IMR-90 (cell line): ENCODE data around the gene PAFAH2. TPM values are rescaled to one million over a fixed set of nuclear protein-coding genes. Genes with fewer than 3 reads are reported as not detected.
A peak's percentile ranks its signal among the peaks of the same experiment; 100 is the strongest.

Source experiments
- ATAC-seq: fragments of 200-7000 bp; cut with Tn5 transposase; 2 replicates; pipeline ENCODE4 v1.9.1; 2020; ENCODE audit warnings: low read depth, mild to moderate bottlenecking, moderate library complexity
- BruUV-seq: library from RNA; stranded (reverse); fragments of 400-500 nt; replicated peaks from 2 replicates; lab custom pipeline; 2021; lab: Mats Ljungman, UMichigan
- CTCF ChIA-PET: fragments of 300-600 bp; formaldehyde crosslinking; extraction: SDS; loops from one replicate; lab custom pipeline; 2021; ENCODE audit warnings: antibody characterized with exemption; lab: Yijun Ruan, JAX
- POLR2A ChIA-PET: fragments of 300-600 bp; sonication (Branson Sonifier 250); formaldehyde crosslinking; loops from one replicate; lab custom pipeline; 2022; ENCODE audit warnings: antibody characterized with exemption; ENCODE audit not compliant: unreplicated experiment; lab: Charles Lee
- DNase-seq: peaks from one replicate; pipeline ENCODE4 v3.0.0; 2013
- H2AFZ ChIP-seq: replicated peaks from 2 replicates; pipeline ENCODE3; 2013; ENCODE audit warnings: low read length, mild to moderate bottlenecking; ENCODE audit not compliant: poor library complexity
- H2AK5ac ChIP-seq: 2 replicates; pipeline ENCODE4 v1.6.1; 2013; ENCODE audit warnings: low read depth, low read length, inconsistent platforms
- H2AK9ac ChIP-seq: replicated peaks from 2 replicates; pipeline ENCODE3; 2013; ENCODE audit warnings: mild to moderate bottlenecking, low read depth, low read length, moderate library complexity; ENCODE audit not compliant: poor library complexity
- H2BK120ac ChIP-seq: 2 replicates; pipeline ENCODE4 v1.6.1; 2013; ENCODE audit warnings: low read depth, low read length, inconsistent platforms
- H2BK15ac ChIP-seq: 3 replicates; pipeline ENCODE4 v1.6.1; 2013; ENCODE audit warnings: low read depth, low read length, inconsistent platforms
- H2BK20ac ChIP-seq: 2 replicates; pipeline ENCODE4 v1.6.1; 2013; ENCODE audit warnings: low read depth, mild to moderate bottlenecking, inconsistent platforms, low read length, moderate library complexity
- H2BK5ac ChIP-seq: 2 replicates; pipeline ENCODE4 v1.6.1; 2013; ENCODE audit warnings: mild to moderate bottlenecking, low read depth, low read length, inconsistent platforms; ENCODE audit not compliant: poor library complexity, severe bottlenecking
- H3K14ac ChIP-seq: replicated peaks from 2 replicates; pipeline ENCODE4 v1.6.1; 2013; ENCODE audit warnings: low read depth, low read length, inconsistent platforms
- H3K18ac ChIP-seq: 2 replicates; pipeline ENCODE4 v1.6.1; 2013; ENCODE audit warnings: low read depth, low read length, control low read depth
- H3K23ac ChIP-seq: 2 replicates; pipeline ENCODE4 v1.6.1; 2013; ENCODE audit warnings: low read depth, low read length, inconsistent platforms
- H3K27ac ChIP-seq: 2 replicates; pipeline ENCODE4 v1.5.1; 2013; ENCODE audit warnings: mild to moderate bottlenecking, control low read depth, low read length; ENCODE audit not compliant: insufficient read depth
- H3K27me3 ChIP-seq: 2 replicates; pipeline ENCODE4 v1.6.1; 2013; ENCODE audit warnings: low read length; ENCODE audit not compliant: control insufficient read depth, insufficient read depth
- H3K36me3 ChIP-seq: 2 replicates; pipeline ENCODE4 v1.6.1; 2013; ENCODE audit warnings: low read length, mixed read lengths; ENCODE audit not compliant: control insufficient read depth, insufficient read depth
- H3K4ac ChIP-seq: 2 replicates; pipeline ENCODE4 v1.6.1; 2013; ENCODE audit warnings: low read depth, low read length, inconsistent platforms
- H3K4me1 ChIP-seq: 2 replicates; pipeline ENCODE4 v1.6.1; 2013; ENCODE audit warnings: low read length, mixed read lengths; ENCODE audit not compliant: control insufficient read depth, insufficient read depth
- H3K4me2 ChIP-seq: 2 replicates; pipeline ENCODE4 v1.6.1; 2013; ENCODE audit warnings: low read depth, mild to moderate bottlenecking, control low read depth, low read length, moderate library complexity
- H3K4me3 ChIP-seq: 2 replicates; pipeline ENCODE4 v1.5.1; 2013; ENCODE audit warnings: low read depth, mild to moderate bottlenecking, control low read depth, low read length, moderate library complexity; ENCODE audit not compliant: insufficient read depth
- H3K56ac ChIP-seq: 2 replicates; pipeline ENCODE4 v1.6.1; 2013; ENCODE audit warnings: low read length, inconsistent platforms; ENCODE audit not compliant: insufficient read depth; ENCODE audit errors: extremely low read depth
- H3K79me1 ChIP-seq, 2 experiments: 2 replicates each; pipeline ENCODE4 v1.6.1; 2013; ENCODE audit warnings: low read length in 2 of 2, inconsistent platforms in 1 of 2, low read depth in 1 of 2
- H3K9ac ChIP-seq: 2 replicates; pipeline ENCODE4 v1.6.1; 2013; ENCODE audit warnings: low read depth, low read length, control low read depth
- H3K9me1 ChIP-seq: 2 replicates; pipeline ENCODE4 v1.6.1; 2013; ENCODE audit warnings: low read length, inconsistent platforms; ENCODE audit not compliant: insufficient read depth
- H3K9me3 ChIP-seq: 2 replicates; pipeline ENCODE4 v1.6.1; 2013; ENCODE audit warnings: low read length; ENCODE audit not compliant: control insufficient read depth, insufficient read depth
- H4K20me1 ChIP-seq: 2 replicates; pipeline ENCODE4 v1.6.1; 2013; ENCODE audit warnings: low read length, inconsistent platforms; ENCODE audit not compliant: insufficient read depth
- H4K5ac ChIP-seq: 2 replicates; pipeline ENCODE4 v1.6.1; 2013; ENCODE audit warnings: mild to moderate bottlenecking, low read depth, low read length, control low read depth
- H4K8ac ChIP-seq, 2 experiments: 2 replicates each; pipeline ENCODE4 v1.6.1; 2013; ENCODE audit warnings: low read depth in 2 of 2, low read length in 2 of 2, control low read depth in 1 of 2, inconsistent platforms in 1 of 2
- H4K91ac ChIP-seq: 2 replicates; pipeline ENCODE4 v1.6.1; 2013; ENCODE audit warnings: low read depth, low read length, inconsistent platforms; ENCODE audit not compliant: insufficient read depth
- BHLHE40 ChIP-seq: fragments of 150-350 bp; IDR thresholded peaks from 2 replicates; pipeline ENCODE4 v1.6.1; 2016; ENCODE audit warnings: mild to moderate bottlenecking, low read depth, low read length
- CEBPB ChIP-seq: IDR thresholded peaks from 2 replicates; pipeline ENCODE4 v1.6.1; 2012; ENCODE audit warnings: low read depth, low read length, improper control_type of control experiment
- CTCF ChIP-seq: conservative IDR thresholded peaks from 2 replicates; pipeline ENCODE4 v1.5.1; 2012; ENCODE audit warnings: mild to moderate bottlenecking, low read depth, low read length, improper control_type of control experiment
- FOS ChIP-seq: fragments of 150-350 bp; IDR thresholded peaks from 2 replicates; pipeline ENCODE4 v1.6.1; 2016; ENCODE audit warnings: low read depth, low read length
- MAFK ChIP-seq: IDR thresholded peaks from 2 replicates; pipeline ENCODE4 v1.6.1; 2012; ENCODE audit warnings: low read depth, low read length, improper control_type of control experiment
- MXI1 ChIP-seq: IDR thresholded peaks from 2 replicates; pipeline ENCODE4 v1.6.1; 2012; ENCODE audit warnings: low read depth, mild to moderate bottlenecking, low read length, moderate library complexity, borderline replicate concordance
- NFE2L2 ChIP-seq: fragments of 150-350 bp; IDR thresholded peaks from 2 replicates; pipeline ENCODE4 v1.6.1; 2016; ENCODE audit warnings: low read depth, mild to moderate bottlenecking, low read length
- POLR2A ChIP-seq: IDR thresholded peaks from 2 replicates; pipeline ENCODE4 v1.6.1; 2012; ENCODE audit warnings: mild to moderate bottlenecking, low read depth, low read length
- RCOR1 ChIP-seq: IDR thresholded peaks from 2 replicates; pipeline ENCODE4 v1.6.1; 2012; ENCODE audit warnings: mild to moderate bottlenecking, low read length, improper control_type of control experiment; ENCODE audit not compliant: insufficient replicate concordance
- RFX5 ChIP-seq: IDR thresholded peaks from 2 replicates; pipeline ENCODE4 v1.8.0; 2012; ENCODE audit warnings: low read depth, mild to moderate bottlenecking, low read length, moderate library complexity
- SMC3 ChIP-seq: fragments of 150-350 bp; IDR thresholded peaks from 2 replicates; pipeline ENCODE4 v1.6.1; 2016; ENCODE audit warnings: low read depth, mild to moderate bottlenecking, antibody characterized with exemption, low read length, moderate library complexity
- WGBS, 2 experiments: methylation state at CpG; one replicate each; pipeline versions ENCODE4 v1.1.5 to v1.1.7; 2013; ENCODE audit warnings: missing lambda C conversion rate in 2 of 2; ENCODE audit not compliant: insufficient read length in 1 of 2; ENCODE audit errors: extremely low coverage in 2 of 2; 5-methylcytosine and 5-hydroxymethylcytosine counted together
- dilution Hi-C: fragments of 300-500 bp; cut with HindIII; formaldehyde crosslinking; loops from one replicate; pipeline ENCODE4 v1.14.3; 2018; ENCODE audit warnings: low sequenced_read_pairs; ENCODE audit not compliant: unreplicated experiment
- in situ Hi-C: fragments of 300-500 bp; cut with MboI; formaldehyde crosslinking; loops from 3 replicates; pipeline ENCODE4 v1.14.3; 2019; ENCODE audit warnings: low sequenced_read_pairs, inconsistent platforms, mixed read lengths
- intact Hi-C: fragments of 100-400 bp; cut with micrococcal nuclease; formaldehyde crosslinking; loops from 2 replicates; pipeline ENCODE4 v1.10.0; 2022
- polyA plus RNA-seq, 3 experiments: library from polyadenylated mRNA; depleted of rRNA; stranded (reverse); fragments of >200 nt; gene quantifications; 2 replicates each; pipeline ENCODE4 v1.2.3, GENCODE V29; 2012; ENCODE audit warnings: low replicate concordance in 1 of 3
- total RNA-seq: library from RNA; depleted of rRNA; stranded (reverse); fragments of >200 nt; gene quantifications from 2 replicates; pipeline ENCODE4 v1.2.3, GENCODE V29; 2012
- TF ChIP-seq, protein P1 (sequence below): fragments of 150-350 bp; IDR thresholded peaks from 2 replicates; pipeline ENCODE4 v1.6.1; 2017; ENCODE audit warnings: mild to moderate bottlenecking, antibody characterized with exemption, low read length, low read depth
- TF ChIP-seq, protein P2 (sequence below): fragments of 150-350 bp; IDR thresholded peaks from 2 replicates; pipeline ENCODE4 v1.6.1; 2016; ENCODE audit warnings: low read depth, mild to moderate bottlenecking, low read length, moderate library complexity, borderline replicate concordance

Gene PAFAH2
- total and polyA plus RNA-seq, 2 of the 4 experiments (the other 2 are of a cell fraction) = 8.3 to 12.2 TPM

DNA sequence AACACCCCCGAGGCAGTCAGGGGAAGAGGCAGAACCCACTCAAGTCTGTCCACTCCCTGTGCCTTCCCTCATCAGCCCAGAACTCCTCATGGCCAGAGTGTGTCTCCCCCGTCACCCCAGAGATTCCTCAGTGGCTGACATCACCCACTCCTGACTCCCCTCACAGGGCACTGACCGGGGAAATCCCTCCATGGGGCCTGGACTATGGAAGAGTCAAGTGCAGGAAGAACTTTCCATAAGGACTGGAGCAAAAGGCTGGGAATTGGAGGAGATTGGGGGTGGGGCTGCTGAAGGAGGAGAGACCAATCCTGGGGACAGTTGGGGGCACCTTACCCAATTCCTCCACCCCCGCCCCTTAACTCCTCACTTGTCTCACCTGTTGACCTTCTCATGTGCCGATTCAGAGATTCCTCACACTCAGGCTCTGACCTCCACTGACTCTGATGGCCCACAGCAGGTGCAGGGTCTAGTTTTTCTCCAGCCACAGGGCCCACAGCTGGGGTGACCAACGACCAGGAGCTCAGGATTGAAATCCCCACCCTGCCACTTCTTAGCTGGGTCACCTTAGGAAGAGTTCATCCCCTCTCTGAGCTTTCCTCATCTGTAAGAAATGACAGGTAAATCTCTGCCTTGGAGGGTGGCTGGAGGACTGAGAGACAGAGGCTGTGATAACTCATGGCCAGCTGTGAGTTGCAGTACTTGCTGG lies 23.2 kb upstream of the PAFAH2 start:
- Histone ChIP-seq H3K79me1 (no peaks in the 10 kb centered on the region), H3K9ac (no peak overlapping the region), H4K20me1 (no peaks in the 10 kb centered on the region), H4K8ac (peak overlapping the region; percentile 75 to 87; a peak in 3 of 4 replicates), H3K4me2 (0 out of 2 replicates have a peak overlapping the region, but pooled peaks have one; percentile 21), H2BK120ac (peak overlapping the region; percentile 69; the same call in 1 of the 2 replicates), H3K27me3 (peaks cover 2% of the 10 kb centered on the region; the same call in 1 of the 2 replicates), H2BK5ac (peak overlapping the region; percentile 42), H3K18ac (no peak overlapping the region), H3K23ac (peak overlapping the region; percentile 29; the same call in 1 of the 2 replicates), H3K4ac (peak overlapping the region; percentile 60), H3K4me1 (peaks cover 30% of the 10 kb centered on the region), H3K4me3 (no peak overlapping the region), H2BK15ac (peak overlapping the region; percentile 20; the same call in 1 of the 3 replicates), H3K9me1 (peaks cover 10% of the 10 kb centered on the region), H2AK9ac (peak overlapping the region; percentile 89), H3K9me3 (no peaks in the 10 kb centered on the region), H4K5ac (peak overlapping the region; percentile 69; the same call in 1 of the 2 replicates), H3K36me3 (no peaks in the 10 kb centered on the region), H3K56ac (no peak overlapping the region), H3K14ac (peak overlapping the region; percentile 46; the same call in 1 of the 2 replicates), H2AK5ac (peak overlapping the region; percentile 48), H2AFZ (peak overlapping the region; percentile 93), H2BK20ac (peak overlapping the region; percentile 71; the same call in 1 of the 2 replicates), H3K27ac (no peak overlapping the region; the same call in 1 of the 2 replicates), H4K91ac (peak overlapping the region; percentile 62)
- DNase-seq = peak; percentile 31
- in situ Hi-C loops (no loop called here), dilution Hi-C loops (no loop called here), intact Hi-C loops (no loop called here)
- WGBS, 2 experiments = 70% methylated on average over 4 of the region's 6 CpGs; no CpG with 5 or more reads in 1 of the 2 experiments
- BruUV-seq = no TSS peak
- peak; percentile 4; the same call in 1 of the 2 replicates for ATAC-seq
- POLR2A ChIA-PET = no interaction called here
- CTCF ChIA-PET = interaction anchor here (1.2 to 2.0 kb wide), 3 partner anchors 14 to 396 kb away, joined by 3 to 5 read pairs (median 5); no protein-coding TSS in a partner anchor
- TF ChIP-seq CTCF (no peak), MAFK (no peak), BHLHE40 (no peak), CEBPB (no peak), RCOR1 (no peak), NFE2L2 (no peak), SMC3 (no peak), MXI1 (no peak), RFX5 (no peak), FOS (no peak), POLR2A (no peak)
- TF ChIP-seq, protein P1, sequence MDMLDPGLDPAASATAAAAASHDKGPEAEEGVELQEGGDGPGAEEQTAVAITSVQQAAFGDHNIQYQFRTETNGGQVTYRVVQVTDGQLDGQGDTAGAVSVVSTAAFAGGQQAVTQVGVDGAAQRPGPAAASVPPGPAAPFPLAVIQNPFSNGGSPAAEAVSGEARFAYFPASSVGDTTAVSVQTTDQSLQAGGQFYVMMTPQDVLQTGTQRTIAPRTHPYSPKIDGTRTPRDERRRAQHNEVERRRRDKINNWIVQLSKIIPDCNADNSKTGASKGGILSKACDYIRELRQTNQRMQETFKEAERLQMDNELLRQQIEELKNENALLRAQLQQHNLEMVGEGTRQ = no peak
- TF ChIP-seq, protein P2, sequence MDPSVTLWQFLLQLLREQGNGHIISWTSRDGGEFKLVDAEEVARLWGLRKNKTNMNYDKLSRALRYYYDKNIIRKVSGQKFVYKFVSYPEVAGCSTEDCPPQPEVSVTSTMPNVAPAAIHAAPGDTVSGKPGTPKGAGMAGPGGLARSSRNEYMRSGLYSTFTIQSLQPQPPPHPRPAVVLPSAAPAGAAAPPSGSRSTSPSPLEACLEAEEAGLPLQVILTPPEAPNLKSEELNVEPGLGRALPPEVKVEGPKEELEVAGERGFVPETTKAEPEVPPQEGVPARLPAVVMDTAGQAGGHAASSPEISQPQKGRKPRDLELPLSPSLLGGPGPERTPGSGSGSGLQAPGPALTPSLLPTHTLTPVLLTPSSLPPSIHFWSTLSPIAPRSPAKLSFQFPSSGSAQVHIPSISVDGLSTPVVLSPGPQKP = no peak
